ENCODE data around the gene SESN3. TPM values are rescaled to one million over a fixed set of nuclear protein-coding genes. Genes with fewer than 3 reads are reported as not detected.
A peak's percentile ranks its signal among the peaks of the same experiment; 100 is the strongest.

Gene SESN3
- total and polyA plus RNA-seq, 2 experiments from 2014 or later = 3.9 to 27.7 TPM

DNA sequence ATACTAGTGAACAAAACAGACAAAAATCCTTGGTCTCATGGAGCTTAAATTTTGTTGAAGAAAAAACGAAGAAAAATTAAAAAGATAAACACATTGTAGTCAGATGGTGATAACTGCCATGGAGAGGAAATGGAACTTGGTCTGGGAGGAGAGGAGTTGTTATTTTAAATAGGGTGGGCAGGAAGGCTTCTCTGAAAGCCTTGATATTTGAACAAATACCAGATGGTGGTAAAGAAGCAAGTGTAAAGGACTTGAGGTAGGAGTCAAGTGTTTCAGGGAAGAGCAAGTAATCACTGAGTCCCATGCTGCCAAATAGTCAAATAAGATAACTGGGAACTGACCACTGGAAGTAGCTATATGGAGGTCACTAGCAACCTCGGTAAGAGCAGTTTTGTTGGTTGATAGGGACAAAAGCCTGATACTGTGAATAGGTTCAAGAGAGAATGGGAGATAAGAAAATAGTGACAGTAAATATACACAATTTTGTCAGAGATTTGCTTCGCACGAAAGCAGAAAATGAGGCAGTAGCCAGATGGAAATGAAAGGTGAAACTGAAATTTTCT is 55.1 kb downstream of the SESN3 start:
- H3K36me3 ChIP-seq = peaks cover 53% of the 10 kb centered on the region

GRCh38 chr11:95170294-95170693 is 60.7 kb downstream of the SESN3 start:
- no peak overlapping the region for H3K4me3 ChIP-seq
- H3K9me3 ChIP-seq (ENCODE audit: low read depth) = no peaks in the 10 kb centered on the region
- H3K4me1 ChIP-seq (ENCODE audit: low read depth) = no peaks in the 10 kb centered on the region
- no peak overlapping the region for H3K27ac ChIP-seq
- DNase-seq (ENCODE audit: low read depth in 1 of 2, low spot score in 1 of 2) = no peak
- peaks cover 30% of the 10 kb centered on the region for H3K36me3 ChIP-seq
- no peaks in the 10 kb centered on the region for H3K27me3 ChIP-seq
- TF ChIP-seq CTCF (IDR thresholded peaks at IDR 0.05; ENCODE audit: low read depth, low read length) = no peak

More for the DNA sequence above, 55.1 kb downstream of the SESN3 start:
- no peak for TF ChIP-seq CTCF (IDR thresholded peaks at IDR 0.05; ENCODE audit: low read depth, low read length)
- no peaks in the 10 kb centered on the region for H3K9me3 ChIP-seq (ENCODE audit: low read depth)
- peaks cover 9% of the 10 kb centered on the region for H3K4me1 ChIP-seq (ENCODE audit: low read depth)
- peak overlapping the region; percentile 54 for H3K27ac ChIP-seq
- H3K4me3 ChIP-seq = no peak overlapping the region
- H3K27me3 ChIP-seq = no peaks in the 10 kb centered on the region
- DNase-seq (ENCODE audit: low read depth in 1 of 2, low spot score in 1 of 2) = no peak

DNA sequence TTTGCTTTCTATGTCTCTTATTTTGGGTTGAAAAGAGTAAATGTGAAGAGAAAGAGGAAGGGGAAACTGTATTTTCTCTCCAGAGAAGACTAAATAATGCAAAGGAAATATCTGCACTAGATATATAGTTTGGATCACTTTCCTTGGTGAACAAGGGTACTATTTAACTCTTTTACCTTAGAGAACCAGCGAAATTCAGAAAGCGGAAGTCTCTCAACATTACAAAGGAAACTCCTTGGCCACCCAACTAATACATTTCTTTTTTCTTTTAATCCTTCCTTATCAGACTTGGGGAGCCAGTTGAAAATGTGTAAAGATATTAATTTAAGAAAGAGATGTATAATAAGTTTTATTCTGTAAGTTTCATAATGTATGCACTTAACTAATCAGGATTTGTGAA is 64.2 kb downstream of the SESN3 start:
- Histone ChIP-seq H3K9me3 (ENCODE audit: low read depth) (no peaks in the 10 kb centered on the region), H3K36me3 (no peaks in the 10 kb centered on the region), H3K4me3 (no peak overlapping the region), H3K27ac (no peak overlapping the region), H3K27me3 (no peaks in the 10 kb centered on the region), H3K4me1 (ENCODE audit: low read depth) (no peaks in the 10 kb centered on the region)
- no peak for DNase-seq (ENCODE audit: low read depth in 1 of 2, low spot score in 1 of 2)
- no peak for TF ChIP-seq CTCF (IDR thresholded peaks at IDR 0.05; ENCODE audit: low read depth, low read length)

- Histone ChIP-seq H3K27ac (no peak overlapping the region), H3K36me3 (no peaks in the 10 kb centered on the region), H3K27me3 (no peaks in the 10 kb centered on the region), H3K4me1 (ENCODE audit: low read depth) (no peaks in the 10 kb centered on the region), H3K9me3 (ENCODE audit: low read depth) (no peaks in the 10 kb centered on the region), H3K4me3 (no peak overlapping the region)
- DNase-seq (ENCODE audit: low read depth in 1 of 2, low spot score in 1 of 2) = no peak
- no peak for TF ChIP-seq CTCF (IDR thresholded peaks at IDR 0.05; ENCODE audit: low read depth, low read length)
These were observed 65.4 kb downstream of the SESN3 start for GRCh38 chr11:95165638-95166037.

DNA sequence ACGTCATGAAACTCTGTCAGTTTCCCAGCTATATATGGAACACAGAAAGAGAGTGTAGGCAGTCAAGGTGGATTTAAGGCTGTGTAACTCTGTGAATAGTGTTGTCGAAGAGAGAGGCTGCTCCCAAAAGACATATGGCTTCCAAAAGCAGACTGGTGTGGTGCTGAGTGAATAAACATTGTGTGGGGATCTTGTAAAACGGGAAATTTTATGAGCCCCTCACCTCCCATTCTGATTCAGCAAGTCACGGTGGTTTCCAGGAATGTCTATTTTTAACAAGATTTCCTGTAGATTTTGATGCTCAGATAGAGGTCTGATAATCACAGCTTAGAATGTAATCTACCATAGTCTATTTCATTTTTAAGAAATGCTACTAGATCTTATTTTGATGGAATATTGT is 67.9 kb downstream of the SESN3 start:
- no peak for DNase-seq (ENCODE audit: low read depth in 1 of 2, low spot score in 1 of 2)
- Histone ChIP-seq H3K27ac (no peak overlapping the region), H3K36me3 (no peaks in the 10 kb centered on the region), H3K9me3 (ENCODE audit: low read depth) (no peaks in the 10 kb centered on the region), H3K27me3 (no peaks in the 10 kb centered on the region), H3K4me3 (no peak overlapping the region), H3K4me1 (ENCODE audit: low read depth) (no peaks in the 10 kb centered on the region)
- no peak for TF ChIP-seq CTCF (IDR thresholded peaks at IDR 0.05; ENCODE audit: low read depth, low read length)

Measured in cardiac muscle cell (in vitro differentiated cells and primary cell).